HCT116 (cell line): ENCODE measurements around the gene KLC4. TPM values are rescaled to one million over a fixed set of nuclear protein-coding genes. Genes with fewer than 3 reads are reported as not detected.

ENCODE experiments used
- ATAC-seq: fragments of 200-7000 bp; cut with Tn5 transposase; 2 replicates; pipeline ENCODE4 v1.9.1; 2020; ENCODE audit warnings: mild to moderate bottlenecking, moderate library complexity
- BruUV-seq: library from RNA; stranded (reverse); fragments of 400-500 nt; replicated peaks from 2 replicates; lab custom pipeline; 2021; lab: Mats Ljungman, UMichigan
- CTCF ChIA-PET: fragments of 300-600 bp; sonication (Branson Sonifier 250); formaldehyde crosslinking; loops from one replicate; lab custom pipeline; 2021; ENCODE audit warnings: antibody characterized with exemption; lab: Charles Lee
- POLR2A ChIA-PET: fragments of 300-600, 350-600 bp; sonication (Branson Sonifier 250); formaldehyde crosslinking; loops from one replicate; lab custom pipeline; 2021; ENCODE audit warnings: antibody characterized with exemption; lab: Charles Lee
- RAD21 ChIA-PET, 2 experiments: fragments of 300-600 bp; sonication (Branson Sonifier 250); formaldehyde crosslinking; loops; one replicate each; lab custom pipeline; 2023; ENCODE audit warnings: low total read pairs in 2 of 2; ENCODE audit not compliant: uncharacterized antibody in 2 of 2, unreplicated experiment in 2 of 2, low non-redundant PET in 1 of 2; lab: Charles Lee
- DNase-seq: peaks from one replicate; pipeline ENCODE4 v3.0.0-alpha.2; 2010; ENCODE audit warnings: low read depth, low spot score
- H2AFZ ChIP-seq: fragments of 200-600 bp; shearing (Covaris generic), sonication (generic); 2 replicates; pipeline ENCODE4 v1.6.1; 2017; ENCODE audit warnings: low read depth, mixed run types, mixed read lengths, antibody characterized with exemption, low read length; ENCODE audit not compliant: poor library complexity, severe bottlenecking
- H3K27ac ChIP-seq: 2 replicates; pipeline ENCODE4 v1.5.1; 2012; ENCODE audit warnings: low read depth, low read length
- H3K27me3 ChIP-seq: fragments of 200-600 bp; sonication (generic); 2 replicates; pipeline ENCODE4 v1.6.1; 2016; ENCODE audit warnings: mixed run types, low read length, mixed read lengths; ENCODE audit not compliant: insufficient read depth
- H3K36me3 ChIP-seq, 2 experiments: fragments of 200-500 bp in 1 of 2; fragments of 200-600 bp in 1 of 2; sonication (Bioruptor generic) in 1 of 2; sonication (generic) in 1 of 2; 2 replicates each; pipeline versions ENCODE4 v1.5.1 to v1.6.1; 2014 to 2016; ENCODE audit warnings: low read length in 2 of 2, inconsistent platforms in 1 of 2, mixed read lengths in 1 of 2, mixed run types in 1 of 2; ENCODE audit not compliant: insufficient read depth in 2 of 2, control insufficient read depth in 1 of 2
- H3K4me1 ChIP-seq, 2 experiments: fragments of 200-600 bp in 1 of 2; sonication (generic) in 1 of 2; 2 replicates each; pipeline versions ENCODE4 v1.5.1 to v1.6.1; 2012 to 2017; ENCODE audit warnings: low read length in 2 of 2, inconsistent platforms in 1 of 2, mild to moderate bottlenecking in 1 of 2, mixed read lengths in 1 of 2, mixed run types in 1 of 2, moderate library complexity in 1 of 2; ENCODE audit not compliant: insufficient read depth in 2 of 2, control insufficient read depth in 1 of 2
- H3K4me2 ChIP-seq: fragments of 200-600 bp; sonication (generic); 2 replicates; pipeline ENCODE4 v1.6.1; 2017; ENCODE audit warnings: mixed run types, low read length, mixed read lengths
- H3K4me3 ChIP-seq, 2 experiments: fragments of 200-600 bp in 1 of 2; sonication (generic) in 1 of 2; replicated peaks in 1 of 2; 2 replicates each; pipeline ENCODE4 v1.5.1; 2011 to 2016; ENCODE audit warnings: low read length in 2 of 2, control low read depth in 1 of 2, low read depth in 1 of 2, mild to moderate bottlenecking in 1 of 2, mixed read lengths in 1 of 2, mixed run types in 1 of 2
- H3K79me2 ChIP-seq: fragments of 200-600 bp; sonication (generic); 2 replicates; pipeline ENCODE4 v1.6.1; 2017; ENCODE audit warnings: mild to moderate bottlenecking, mixed run types, low read length, moderate library complexity, mixed read lengths; ENCODE audit not compliant: insufficient read depth
- H3K9ac ChIP-seq: fragments of 200-600 bp; sonication (generic); 2 replicates; pipeline ENCODE4 v1.6.1; 2016; ENCODE audit warnings: low read length, mixed read lengths
- H3K9me2 ChIP-seq: fragments of 200-600 bp; sonication (generic), shearing (Covaris generic); 2 replicates; pipeline ENCODE4 v1.6.1; 2017; ENCODE audit warnings: mixed run types, mild to moderate bottlenecking, moderate library complexity; ENCODE audit not compliant: insufficient read depth
- H3K9me3 ChIP-seq, 2 experiments: fragments of 200-500 bp in 1 of 2; fragments of 200-600 bp in 1 of 2; sonication (Bioruptor generic) in 1 of 2; sonication (generic) in 1 of 2; 2 replicates each; pipeline ENCODE4 v1.6.1; 2014 to 2017; ENCODE audit warnings: low read length in 2 of 2, mixed read lengths in 2 of 2, inconsistent platforms in 1 of 2, low read depth in 1 of 2, mild to moderate bottlenecking in 1 of 2, mixed run types in 1 of 2, moderate library complexity in 1 of 2; ENCODE audit not compliant: control insufficient read depth in 1 of 2, insufficient read depth in 1 of 2
- H4K20me1 ChIP-seq: fragments of 200-600 bp; sonication (generic), shearing (Covaris generic); 2 replicates; pipeline ENCODE4 v1.6.1; 2017; ENCODE audit warnings: mixed run types, mild to moderate bottlenecking, moderate library complexity; ENCODE audit not compliant: insufficient read depth
- CBX3 ChIP-seq: IDR thresholded peaks from 2 replicates; pipeline ENCODE4 v1.6.1; 2012; ENCODE audit warnings: low read depth
- CEBPB ChIP-seq: IDR thresholded peaks from 2 replicates; pipeline ENCODE4 v1.6.1; 2012; ENCODE audit warnings: low read depth
- EGR1 ChIP-seq: IDR thresholded peaks from 2 replicates; pipeline ENCODE4 v1.6.1; 2012; ENCODE audit warnings: low read depth
- EZH2 ChIP-seq: fragments of 200-600 bp; sonication (generic); IDR thresholded peaks from 2 replicates; pipeline ENCODE4 v1.6.1; 2017; ENCODE audit warnings: antibody characterized with exemption, mixed run types
- EZH2phosphoT487 ChIP-seq: fragments of 200-600 bp; IDR thresholded peaks from 2 replicates; pipeline ENCODE4 v1.6.1; 2018; ENCODE audit warnings: antibody characterized with exemption, borderline replicate concordance
- FOSL1 ChIP-seq: IDR thresholded peaks from 2 replicates; pipeline ENCODE4 v1.6.1; 2012; ENCODE audit warnings: low read depth
- JUND ChIP-seq: IDR thresholded peaks from 2 replicates; pipeline ENCODE4 v1.6.1; 2012
- POLR2A ChIP-seq: IDR thresholded peaks from 2 replicates; pipeline ENCODE4 v1.7.0; 2011; ENCODE audit warnings: borderline replicate concordance; ENCODE audit not compliant: insufficient read depth, insufficient read length; ENCODE audit errors: extremely low read depth
- POLR2AphosphoS5 ChIP-seq: IDR thresholded peaks from 2 replicates; pipeline ENCODE4 v1.6.1; 2011; ENCODE audit warnings: mild to moderate bottlenecking, low read depth, low read length, moderate library complexity
- RAD21 ChIP-seq: IDR thresholded peaks from 2 replicates; pipeline ENCODE4 v1.6.1; 2012; ENCODE audit warnings: low read depth, mild to moderate bottlenecking
- SIN3A ChIP-seq: IDR thresholded peaks from 2 replicates; pipeline ENCODE4 v1.6.1; 2012; ENCODE audit warnings: low read depth
- SP1 ChIP-seq: IDR thresholded peaks from 2 replicates; pipeline ENCODE4 v1.6.1; 2012; ENCODE audit warnings: low read depth
- SRF ChIP-seq: IDR thresholded peaks from 2 replicates; pipeline ENCODE4 v1.6.1; 2012; ENCODE audit warnings: low read depth
- TCF7L2 ChIP-seq: IDR thresholded peaks from 2 replicates; pipeline ENCODE4 v1.7.0; 2011; ENCODE audit warnings: borderline replicate concordance, inconsistent platforms; ENCODE audit not compliant: insufficient read depth, insufficient read length; ENCODE audit errors: extremely low read depth
- ZFX ChIP-seq: fragments of 450-650 bp; IDR thresholded peaks from 2 replicates; pipeline ENCODE4 v1.6.1; 2017
- ZNF274 ChIP-seq: fragments of 200-500 bp; sonication (Bioruptor generic); IDR thresholded peaks from 2 replicates; pipeline ENCODE4 v1.6.1; 2014; ENCODE audit warnings: mild to moderate bottlenecking, low read depth, low read length, inconsistent platforms
- intact Hi-C: fragments of 100-400 bp; cut with micrococcal nuclease; formaldehyde crosslinking; loops from 2 replicates; pipeline ENCODE4 v1.10.0; 2022
- total RNA-seq: library from RNA; stranded (reverse); gene quantifications from one replicate; pipeline ENCODE4 v1.2.1, GENCODE V29; 2021; ENCODE audit not compliant: unreplicated experiment
- TF ChIP-seq, protein P1 (sequence below): IDR thresholded peaks from 2 replicates; pipeline ENCODE4 v1.6.1; 2012
- TF ChIP-seq, protein P2 (sequence below): IDR thresholded peaks from 2 replicates; pipeline ENCODE4 v1.6.1; 2011; ENCODE audit warnings: mild to moderate bottlenecking, low read length, moderate library complexity; ENCODE audit not compliant: insufficient replicate concordance; ENCODE audit errors: extremely low read depth
- TF ChIP-seq, protein P3 (sequence below): IDR thresholded peaks from 2 replicates; pipeline ENCODE4 v1.6.1; 2012

KLC4 gene
- total RNA-seq, 1 experiment from 2014 or later = 16.2 TPM

DNA sequence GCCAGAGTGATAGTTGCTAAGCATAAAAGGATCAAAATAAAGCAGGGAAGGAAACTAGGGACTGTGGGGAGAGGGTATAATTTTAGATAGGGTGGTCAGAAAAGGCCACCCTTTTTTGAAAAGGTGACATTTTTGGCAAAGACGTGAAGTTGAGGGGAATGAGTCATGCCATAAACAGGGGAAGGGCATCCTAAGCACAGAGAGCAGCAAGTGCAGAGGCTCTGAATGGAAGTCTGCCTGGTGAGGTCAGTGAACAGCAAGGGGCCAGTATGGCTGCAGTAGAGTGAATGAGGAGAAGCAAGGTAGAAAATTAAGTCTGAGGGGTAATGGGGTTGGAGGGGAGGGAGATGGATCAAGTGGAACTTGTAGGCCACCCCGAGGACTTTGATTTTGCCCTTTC lies 2.4 kb downstream of the KLC4 start:
- H3K27ac ChIP-seq = no peak overlapping the region
- H2AFZ ChIP-seq = no peak overlapping the region
- no TSS peak for BruUV-seq
- no peaks in the 10 kb centered on the region for H4K20me1 ChIP-seq
- no peaks in the 10 kb centered on the region for H3K9me2 ChIP-seq
- RAD21 ChIA-PET = no interaction called here
- no peak overlapping the region for H3K4me3 ChIP-seq
- no peak overlapping the region for H3K9ac ChIP-seq
- CTCF ChIA-PET = no interaction called here
- intact Hi-C loops = no loop called here
- no peak overlapping the region for H3K4me2 ChIP-seq
- ATAC-seq = no peak
- H3K4me1 ChIP-seq = peaks cover 8 to 20% of the 10 kb centered on the region in 2 experiments; a peak in 3 of 4 replicates
- no peak for DNase-seq
- H3K27me3 ChIP-seq = no peaks in the 10 kb centered on the region
- H3K79me2 ChIP-seq = peaks cover 18% of the 10 kb centered on the region
- POLR2A ChIA-PET = no interaction called here
- H3K36me3 ChIP-seq = peaks cover 0 to 6% of the 10 kb centered on the region in 2 experiments; a peak in 1 of 4 replicates
- TF ChIP-seq POLR2A (no peak), POLR2AphosphoS5 (no peak), ZFX (no peak), JUND (no peak), SRF (no peak)
- TF ChIP-seq, protein P1, sequence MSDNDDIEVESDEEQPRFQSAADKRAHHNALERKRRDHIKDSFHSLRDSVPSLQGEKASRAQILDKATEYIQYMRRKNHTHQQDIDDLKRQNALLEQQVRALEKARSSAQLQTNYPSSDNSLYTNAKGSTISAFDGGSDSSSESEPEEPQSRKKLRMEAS = no peak
- H3K9me3 ChIP-seq = no peaks in the 10 kb centered on the region

DNA sequence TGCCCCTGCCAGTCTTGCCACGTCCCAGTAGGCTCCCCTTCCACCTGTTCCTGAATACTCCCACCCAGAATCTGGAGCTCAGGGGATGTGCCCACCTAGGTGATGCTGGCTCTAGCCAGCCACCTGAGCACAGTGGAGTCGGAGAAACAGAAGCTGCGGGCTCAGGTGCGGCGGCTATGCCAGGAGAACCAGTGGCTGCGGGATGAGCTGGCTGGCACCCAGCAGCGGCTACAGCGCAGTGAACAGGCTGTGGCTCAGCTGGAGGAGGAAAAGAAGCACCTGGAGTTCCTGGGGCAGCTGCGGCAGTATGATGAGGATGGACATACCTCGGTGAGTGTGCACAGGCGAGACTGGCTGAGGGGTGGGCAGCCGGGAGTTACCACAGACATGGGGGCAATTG lies 3.4 kb downstream of the KLC4 start:
- Histone ChIP-seq H3K27me3 (no peaks in the 10 kb centered on the region), H4K20me1 (no peaks in the 10 kb centered on the region), H3K4me1 (peaks cover 8 to 18% of the 10 kb centered on the region in 2 experiments; a peak in 3 of 4 replicates), H2AFZ (no peak overlapping the region), H3K9me3 (no peaks in the 10 kb centered on the region), H3K4me2 (no peak overlapping the region), H3K9ac (no peak overlapping the region), H3K79me2 (peaks cover 14% of the 10 kb centered on the region), H3K36me3 (peaks cover 0 to 2% of the 10 kb centered on the region in 2 experiments; a peak in 1 of 4 replicates), H3K4me3 (no peak overlapping the region), H3K9me2 (no peaks in the 10 kb centered on the region), H3K27ac (no peak overlapping the region)
- ChIA-PET POLR2A (no interaction called here), RAD21 (no interaction called here), CTCF (no interaction called here)
- intact Hi-C loops = no loop called here
- TF ChIP-seq EGR1 (no peak), CEBPB (no peak), SIN3A (no peak), ZNF274 (no peak), SP1 (no peak), EZH2phosphoT487 (no peak), RAD21 (no peak), EZH2 (no peak), TCF7L2 (no peak), FOSL1 (no peak), POLR2A (no peak), POLR2AphosphoS5 (no peak), JUND (no peak), CBX3 (no peak), ZFX (no peak)
- TF ChIP-seq, protein P1 = no peak
- TF ChIP-seq, protein P2, sequence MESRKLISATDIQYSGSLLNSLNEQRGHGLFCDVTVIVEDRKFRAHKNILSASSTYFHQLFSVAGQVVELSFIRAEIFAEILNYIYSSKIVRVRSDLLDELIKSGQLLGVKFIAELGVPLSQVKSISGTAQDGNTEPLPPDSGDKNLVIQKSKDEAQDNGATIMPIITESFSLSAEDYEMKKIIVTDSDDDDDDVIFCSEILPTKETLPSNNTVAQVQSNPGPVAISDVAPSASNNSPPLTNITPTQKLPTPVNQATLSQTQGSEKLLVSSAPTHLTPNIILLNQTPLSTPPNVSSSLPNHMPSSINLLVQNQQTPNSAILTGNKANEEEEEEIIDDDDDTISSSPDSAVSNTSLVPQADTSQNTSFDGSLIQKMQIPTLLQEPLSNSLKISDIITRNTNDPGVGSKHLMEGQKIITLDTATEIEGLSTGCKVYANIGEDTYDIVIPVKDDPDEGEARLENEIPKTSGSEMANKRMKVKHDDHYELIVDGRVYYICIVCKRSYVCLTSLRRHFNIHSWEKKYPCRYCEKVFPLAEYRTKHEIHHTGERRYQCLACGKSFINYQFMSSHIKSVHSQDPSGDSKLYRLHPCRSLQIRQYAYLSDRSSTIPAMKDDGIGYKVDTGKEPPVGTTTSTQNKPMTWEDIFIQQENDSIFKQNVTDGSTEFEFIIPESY = no peak
- TF ChIP-seq, protein P3, sequence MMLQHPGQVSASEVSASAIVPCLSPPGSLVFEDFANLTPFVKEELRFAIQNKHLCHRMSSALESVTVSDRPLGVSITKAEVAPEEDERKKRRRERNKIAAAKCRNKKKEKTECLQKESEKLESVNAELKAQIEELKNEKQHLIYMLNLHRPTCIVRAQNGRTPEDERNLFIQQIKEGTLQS = no peak
- BruUV-seq = no TSS peak
- ATAC-seq (no peak), DNase-seq (no peak)
